AG04449 (cell line): ENCODE data around the gene POLD4.

Experiments
- CTCF ChIA-PET: fragments of 350-600 bp; formaldehyde crosslinking; extraction: SDS; loops from one replicate; lab custom pipeline; 2021; ENCODE audit warnings: antibody characterized with exemption; lab: Yijun Ruan, JAX
- POLR2A ChIA-PET: fragments of 400-600, 350-600 bp; formaldehyde crosslinking; extraction: SDS; loops from one replicate; lab custom pipeline; 2020; ENCODE audit warnings: antibody characterized with exemption, inconsistent platforms; lab: Yijun Ruan, JAX
- DNase-seq: peaks from one replicate; pipeline ENCODE4 v3.0.0-alpha.2; 2010; ENCODE audit warnings: low read depth, low spot score
- H3K4me3 ChIP-seq: 2 replicates; pipeline ENCODE4 v1.5.1; 2011; ENCODE audit warnings: low read depth, mild to moderate bottlenecking, control low read depth, low read length
- TF ChIP-seq, protein P1 (sequence below): IDR thresholded peaks from one replicate; pipeline ENCODE4 v1.5.1; 2011; ENCODE audit warnings: mild to moderate bottlenecking, moderate library complexity, low read length, control low read depth, inconsistent platforms; ENCODE audit not compliant: insufficient read depth; ENCODE audit errors: missing control alignments

The POLD4 gene

DNA sequence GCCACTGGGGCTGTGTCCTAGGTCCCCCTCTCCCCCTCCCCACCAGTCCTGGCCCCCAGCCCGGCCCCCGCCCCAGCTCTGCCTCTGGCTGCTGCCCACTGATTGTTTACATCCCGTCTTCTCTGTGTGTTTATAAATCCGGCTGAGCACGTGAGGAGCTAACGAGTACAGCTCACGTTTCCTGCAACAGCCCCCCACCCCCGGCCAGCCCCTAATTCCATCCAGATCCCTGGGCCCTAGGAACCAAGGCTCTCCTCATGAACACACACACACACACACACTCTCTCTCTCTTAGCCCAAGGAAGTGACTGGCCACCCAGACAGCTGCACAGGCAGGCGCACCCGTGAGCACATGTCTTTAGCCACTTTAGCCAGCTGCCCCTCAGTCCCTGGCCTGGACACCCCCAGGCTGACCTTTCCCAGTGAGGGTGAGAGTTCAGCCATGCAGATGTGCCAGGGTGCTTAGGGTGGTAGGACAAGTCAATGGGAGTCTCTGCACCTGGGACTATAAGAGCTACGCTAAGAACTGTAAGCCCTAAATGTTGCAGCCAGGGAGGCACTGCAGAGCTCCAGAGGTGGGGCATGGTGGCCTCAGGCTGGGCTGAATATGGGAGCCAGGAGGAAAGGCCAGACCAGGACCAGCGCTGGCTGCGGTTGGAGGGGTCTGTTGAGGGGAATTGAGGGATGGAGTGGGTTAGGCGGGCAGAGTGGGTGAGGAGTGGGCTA is 17.2 kb upstream of the POLD4 start:
- DNase-seq: no peak
- H3K4me3 ChIP-seq: peak overlapping the region; percentile 67
- CTCF ChIA-PET: interaction anchor here (0.9 to 47.5 kb wide), 6 partner anchors 2 to 53 kb away, joined by 3 to 2108 read pairs (median 5); partner anchors contain the start of genes CLCF1, POLD4, PPP1CA and RAD9A
- POLR2A ChIA-PET: interaction anchor here (1.1 to 7.0 kb wide), 4 partner anchors 9 to 31 kb away, joined by 3 to 76 read pairs (median 7); partner anchors contain the start of genes POLD4 and PPP1CA
- TF ChIP-seq, protein P1, sequence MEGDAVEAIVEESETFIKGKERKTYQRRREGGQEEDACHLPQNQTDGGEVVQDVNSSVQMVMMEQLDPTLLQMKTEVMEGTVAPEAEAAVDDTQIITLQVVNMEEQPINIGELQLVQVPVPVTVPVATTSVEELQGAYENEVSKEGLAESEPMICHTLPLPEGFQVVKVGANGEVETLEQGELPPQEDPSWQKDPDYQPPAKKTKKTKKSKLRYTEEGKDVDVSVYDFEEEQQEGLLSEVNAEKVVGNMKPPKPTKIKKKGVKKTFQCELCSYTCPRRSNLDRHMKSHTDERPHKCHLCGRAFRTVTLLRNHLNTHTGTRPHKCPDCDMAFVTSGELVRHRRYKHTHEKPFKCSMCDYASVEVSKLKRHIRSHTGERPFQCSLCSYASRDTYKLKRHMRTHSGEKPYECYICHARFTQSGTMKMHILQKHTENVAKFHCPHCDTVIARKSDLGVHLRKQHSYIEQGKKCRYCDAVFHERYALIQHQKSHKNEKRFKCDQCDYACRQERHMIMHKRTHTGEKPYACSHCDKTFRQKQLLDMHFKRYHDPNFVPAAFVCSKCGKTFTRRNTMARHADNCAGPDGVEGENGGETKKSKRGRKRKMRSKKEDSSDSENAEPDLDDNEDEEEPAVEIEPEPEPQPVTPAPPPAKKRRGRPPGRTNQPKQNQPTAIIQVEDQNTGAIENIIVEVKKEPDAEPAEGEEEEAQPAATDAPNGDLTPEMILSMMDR: no peak

DNA sequence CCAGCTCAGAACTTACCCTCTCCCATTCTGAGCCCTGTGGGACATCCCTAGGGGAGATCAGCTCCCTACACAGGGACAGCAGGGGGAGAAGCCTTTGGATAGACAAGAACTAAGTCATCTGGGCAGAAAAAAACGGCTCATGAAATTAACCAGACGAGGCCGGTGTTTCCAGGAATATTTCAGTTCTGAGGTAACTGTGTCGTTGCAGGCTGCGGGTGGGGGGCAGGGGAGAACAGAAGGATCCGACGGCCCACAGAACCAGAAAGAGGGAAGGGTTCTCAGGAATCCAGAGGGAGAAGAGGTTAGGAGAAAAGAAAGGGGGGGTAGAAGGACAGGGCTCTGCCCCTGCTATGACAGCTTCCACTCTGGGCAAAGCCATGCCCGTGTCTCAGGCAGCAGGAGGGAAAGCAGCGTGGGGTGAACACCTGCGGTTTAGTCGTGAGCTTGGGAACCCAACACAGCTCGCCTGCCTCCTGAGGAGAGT is 16.5 kb upstream of the POLD4 start:
- POLR2A ChIA-PET: interaction anchor here (0.6 to 7.0 kb wide), 6 partner anchors 13 to 52 kb away, joined by 3 to 76 read pairs (median 3); partner anchors contain the start of genes POLD4 and PPP1CA
- H3K4me3 ChIP-seq: peak overlapping the region; percentile 29
- no peak for DNase-seq
- CTCF ChIA-PET: interaction anchor here (0.9 to 47.5 kb wide), 3 partner anchors 1 to 24 kb away, joined by 3 to 2108 read pairs (median 2108); partner anchors contain the start of genes CLCF1, POLD4, PPP1CA and RAD9A
- TF ChIP-seq, protein P1: no peak

DNA sequence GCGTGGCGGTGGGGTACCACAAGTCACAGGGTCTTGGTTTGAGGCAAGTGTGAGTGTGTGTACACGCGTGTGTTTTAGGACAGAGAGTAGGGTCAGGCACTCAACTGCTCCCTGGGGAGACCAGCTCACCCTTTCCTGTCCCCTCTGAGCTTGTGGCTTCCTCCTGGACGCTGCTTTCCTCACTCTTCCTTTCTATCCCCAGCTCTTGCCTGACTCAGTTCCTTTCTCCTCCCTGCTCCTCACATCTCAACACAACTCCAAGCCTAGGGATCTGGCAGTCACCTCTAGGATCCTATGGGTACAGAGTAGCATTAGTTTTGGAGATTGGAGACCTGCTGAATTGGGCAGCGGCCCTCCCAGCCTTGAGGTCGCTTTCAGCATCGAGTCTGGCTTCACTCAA is 15.9 kb upstream of the POLD4 start:
- DNase-seq: no peak
- H3K4me3 ChIP-seq: peak overlapping the region; percentile 23
- POLR2A ChIA-PET: interaction anchor here (0.6 to 7.0 kb wide), 5 partner anchors 12 to 52 kb away, joined by 3 to 76 read pairs (median 3); partner anchors contain the start of gene POLD4
- TF ChIP-seq, protein P1: no peak
- CTCF ChIA-PET: interaction anchor here (0.9 to 47.5 kb wide), 3 partner anchors 0 to 24 kb away, joined by 3 to 2108 read pairs (median 2108); partner anchors contain the start of genes CLCF1, POLD4, PPP1CA and RAD9A

DNA sequence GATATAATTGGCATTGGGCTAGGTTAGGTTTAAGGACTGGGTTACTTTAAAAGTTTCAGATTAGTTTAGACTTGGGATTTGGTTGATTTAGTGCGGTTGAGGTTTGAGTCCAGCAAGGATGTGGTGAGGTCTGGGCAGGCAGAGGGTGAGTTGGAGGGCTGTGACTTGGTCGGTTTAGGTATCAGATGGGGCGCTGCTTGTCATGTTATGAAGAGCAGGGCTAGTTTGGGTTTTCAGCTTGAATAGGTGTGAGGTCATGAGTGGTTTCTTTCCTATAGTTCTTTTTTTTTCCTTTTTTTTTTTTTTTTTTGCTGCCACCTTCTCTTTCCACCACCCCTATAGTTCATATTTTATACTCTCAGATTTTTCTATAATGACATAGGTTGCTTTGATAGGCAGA is 15.3 kb upstream of the POLD4 start:
- ChIA-PET POLR2A (interaction anchor here (1.0 to 7.0 kb wide), 2 partner anchors 14 to 15 kb away, joined by 3 to 76 read pairs; partner anchors contain the start of gene POLD4), CTCF (interaction anchor here (41.2 to 47.5 kb wide), 2 partner anchors 0 to 12 kb away, joined by 2108 read pairs; partner anchors contain the start of genes CLCF1, POLD4, PPP1CA and RAD9A)
- H3K4me3 ChIP-seq: no peak overlapping the region
- DNase-seq: no peak
- TF ChIP-seq, protein P1: no peak

DNA sequence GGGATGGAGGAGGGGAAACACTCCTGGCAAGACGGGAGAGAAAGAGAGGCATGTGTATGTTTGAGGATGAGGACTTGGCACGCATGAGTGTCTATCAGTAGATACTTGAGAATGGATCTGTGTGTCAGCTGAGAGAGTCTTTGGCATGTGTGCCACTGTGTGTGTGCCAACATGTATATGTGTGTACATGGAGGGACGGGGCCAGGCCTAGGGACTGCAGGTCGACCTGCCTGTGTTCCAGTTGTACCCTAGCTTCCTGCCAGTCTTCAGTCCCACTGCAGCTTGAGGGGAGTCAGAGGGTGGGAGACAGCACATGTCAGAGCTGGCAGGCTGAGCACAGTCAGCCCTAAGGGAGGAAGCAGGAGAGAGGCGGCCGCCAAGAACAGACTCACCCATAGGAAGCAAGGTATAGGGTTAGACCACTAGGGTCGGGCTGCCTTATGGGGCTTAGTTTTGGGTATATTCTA is 14.4 kb upstream of the POLD4 start:
- TF ChIP-seq, protein P1: no peak
- H3K4me3 ChIP-seq: no peak overlapping the region
- no peak for DNase-seq
- ChIA-PET POLR2A (interaction anchor here (0.8 kb wide), 1 partner anchor 52 kb away, joined by 3 read pairs; no protein-coding TSS in a partner anchor), CTCF (interaction anchor here (41.2 to 47.5 kb wide), 2 partner anchors 1 to 13 kb away, joined by 2108 read pairs; partner anchors contain the start of genes CLCF1, POLD4, PPP1CA and RAD9A)
